ENCODE measurements around the gene NTNG1.

DNA sequence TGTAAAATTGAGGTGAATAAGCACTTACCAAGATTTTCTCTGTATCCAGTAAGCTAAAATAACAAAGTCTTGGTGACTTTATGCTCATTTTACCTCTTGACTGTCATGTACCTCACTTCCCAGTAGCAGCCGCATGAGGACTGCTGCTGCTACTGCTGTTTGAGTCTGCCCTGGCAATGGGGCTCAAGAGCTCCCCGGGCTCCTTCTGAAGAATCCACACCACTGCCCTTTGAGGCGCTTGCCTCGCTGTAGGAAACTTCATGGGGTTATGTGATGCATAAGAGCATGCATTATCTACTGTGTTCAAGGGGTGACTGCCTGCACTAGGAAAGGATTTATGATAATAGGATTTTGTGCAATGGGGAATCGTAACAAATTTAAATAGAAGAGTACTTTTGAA lies 113.5 kb downstream of the NTNG1 start:
- TF ChIP-seq SIN3A (IDR thresholded peaks at IDR 0.05; ENCODE audit: borderline replicate concordance, insufficient read depth, low read length) (no peak), POLR2AphosphoS5 (IDR thresholded peaks at IDR 0.05; ENCODE audit: low read depth, low read length) (no peak)
- TF ChIP-seq, protein P1, sequence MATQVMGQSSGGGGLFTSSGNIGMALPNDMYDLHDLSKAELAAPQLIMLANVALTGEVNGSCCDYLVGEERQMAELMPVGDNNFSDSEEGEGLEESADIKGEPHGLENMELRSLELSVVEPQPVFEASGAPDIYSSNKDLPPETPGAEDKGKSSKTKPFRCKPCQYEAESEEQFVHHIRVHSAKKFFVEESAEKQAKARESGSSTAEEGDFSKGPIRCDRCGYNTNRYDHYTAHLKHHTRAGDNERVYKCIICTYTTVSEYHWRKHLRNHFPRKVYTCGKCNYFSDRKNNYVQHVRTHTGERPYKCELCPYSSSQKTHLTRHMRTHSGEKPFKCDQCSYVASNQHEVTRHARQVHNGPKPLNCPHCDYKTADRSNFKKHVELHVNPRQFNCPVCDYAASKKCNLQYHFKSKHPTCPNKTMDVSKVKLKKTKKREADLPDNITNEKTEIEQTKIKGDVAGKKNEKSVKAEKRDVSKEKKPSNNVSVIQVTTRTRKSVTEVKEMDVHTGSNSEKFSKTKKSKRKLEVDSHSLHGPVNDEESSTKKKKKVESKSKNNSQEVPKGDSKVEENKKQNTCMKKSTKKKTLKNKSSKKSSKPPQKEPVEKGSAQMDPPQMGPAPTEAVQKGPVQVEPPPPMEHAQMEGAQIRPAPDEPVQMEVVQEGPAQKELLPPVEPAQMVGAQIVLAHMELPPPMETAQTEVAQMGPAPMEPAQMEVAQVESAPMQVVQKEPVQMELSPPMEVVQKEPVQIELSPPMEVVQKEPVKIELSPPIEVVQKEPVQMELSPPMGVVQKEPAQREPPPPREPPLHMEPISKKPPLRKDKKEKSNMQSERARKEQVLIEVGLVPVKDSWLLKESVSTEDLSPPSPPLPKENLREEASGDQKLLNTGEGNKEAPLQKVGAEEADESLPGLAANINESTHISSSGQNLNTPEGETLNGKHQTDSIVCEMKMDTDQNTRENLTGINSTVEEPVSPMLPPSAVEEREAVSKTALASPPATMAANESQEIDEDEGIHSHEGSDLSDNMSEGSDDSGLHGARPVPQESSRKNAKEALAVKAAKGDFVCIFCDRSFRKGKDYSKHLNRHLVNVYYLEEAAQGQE (IDR thresholded peaks at IDR 0.05; ENCODE audit: insufficient read depth in 1 of 2, low read depth in 2 of 2, low read length in 2 of 2) = no peak
